ENCODE results near the gene OVCA2.

GRCh38 chr17:2020721-2021120, 21.1 kb upstream of the OVCA2 start:
- no peak for TF ChIP-seq CTCF (IDR thresholded peaks at IDR 0.05; ENCODE audit: extremely low read depth in 1 of 2, insufficient read depth in 1 of 2, low read depth in 1 of 2, low read length in 2 of 2)
- no peak for TF ChIP-seq POLR2AphosphoS5 (IDR thresholded peaks at IDR 0.05; ENCODE audit: insufficient read depth, low read depth, low read length)
- TF ChIP-seq POLR2A (IDR thresholded peaks at IDR 0.05; ENCODE audit: low read depth, low read length): no peak
- no peak for TF ChIP-seq MAX (IDR thresholded peaks at IDR 0.05; ENCODE audit: insufficient read depth, insufficient read length)
- TF ChIP-seq EZH2 (IDR thresholded peaks at IDR 0.05; ENCODE audit: borderline replicate concordance, low read depth, low read length, severe bottlenecking): no peak
- TF ChIP-seq JUN (IDR thresholded peaks at IDR 0.05; ENCODE audit: borderline replicate concordance, insufficient read depth, insufficient read length, low read depth): no peak
- no peak for TF ChIP-seq GATA2 (IDR thresholded peaks at IDR 0.05; ENCODE audit: insufficient read depth, insufficient read length, low read depth, low read length)
- TF ChIP-seq FOS (IDR thresholded peaks at IDR 0.05; ENCODE audit: borderline replicate concordance, insufficient read depth, low read length): no peak
- TF ChIP-seq MYC (IDR thresholded peaks at IDR 0.05; ENCODE audit: low read depth, low read length): no peak

All from endothelial cell of umbilical vein (primary cell).